ENCODE measurements around the gene GGA1.

The GGA1 gene

DNA sequence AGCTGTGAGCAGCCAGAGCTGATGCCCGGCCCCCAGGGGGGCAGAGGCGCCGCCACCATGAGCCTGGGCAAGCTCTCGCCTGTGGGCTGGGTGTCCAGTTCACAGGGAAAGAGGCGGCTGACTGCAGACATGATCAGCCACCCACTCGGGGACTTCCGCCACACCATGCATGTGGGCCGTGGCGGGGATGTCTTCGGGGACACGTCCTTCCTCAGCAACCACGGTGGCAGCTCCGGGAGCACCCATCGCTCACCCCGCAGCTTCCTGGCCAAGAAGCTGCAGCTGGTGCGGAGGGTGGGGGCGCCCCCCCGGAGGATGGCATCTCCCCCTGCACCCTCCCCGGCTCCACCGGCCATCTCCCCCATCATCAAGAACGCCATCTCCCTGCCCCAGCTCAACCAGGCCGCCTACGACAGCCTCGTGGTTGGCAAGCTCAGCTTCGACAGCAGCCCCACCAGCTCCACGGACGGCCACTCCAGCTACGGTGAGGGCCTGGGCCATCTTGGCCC lies 42.3 kb upstream of the GGA1 start:
- TF ChIP-seq EZH2 (IDR thresholded peaks at IDR 0.05; ENCODE audit: borderline replicate concordance, low read length) = no peak
- TF ChIP-seq, protein P1, sequence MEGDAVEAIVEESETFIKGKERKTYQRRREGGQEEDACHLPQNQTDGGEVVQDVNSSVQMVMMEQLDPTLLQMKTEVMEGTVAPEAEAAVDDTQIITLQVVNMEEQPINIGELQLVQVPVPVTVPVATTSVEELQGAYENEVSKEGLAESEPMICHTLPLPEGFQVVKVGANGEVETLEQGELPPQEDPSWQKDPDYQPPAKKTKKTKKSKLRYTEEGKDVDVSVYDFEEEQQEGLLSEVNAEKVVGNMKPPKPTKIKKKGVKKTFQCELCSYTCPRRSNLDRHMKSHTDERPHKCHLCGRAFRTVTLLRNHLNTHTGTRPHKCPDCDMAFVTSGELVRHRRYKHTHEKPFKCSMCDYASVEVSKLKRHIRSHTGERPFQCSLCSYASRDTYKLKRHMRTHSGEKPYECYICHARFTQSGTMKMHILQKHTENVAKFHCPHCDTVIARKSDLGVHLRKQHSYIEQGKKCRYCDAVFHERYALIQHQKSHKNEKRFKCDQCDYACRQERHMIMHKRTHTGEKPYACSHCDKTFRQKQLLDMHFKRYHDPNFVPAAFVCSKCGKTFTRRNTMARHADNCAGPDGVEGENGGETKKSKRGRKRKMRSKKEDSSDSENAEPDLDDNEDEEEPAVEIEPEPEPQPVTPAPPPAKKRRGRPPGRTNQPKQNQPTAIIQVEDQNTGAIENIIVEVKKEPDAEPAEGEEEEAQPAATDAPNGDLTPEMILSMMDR (IDR thresholded peaks at IDR 0.05; ENCODE audit: low read length) = no peak
- no peak overlapping the region for H3K4me3 ChIP-seq (ENCODE audit: low read depth, low read length, poor library complexity, severe bottlenecking)
- peaks cover 23% of the 10 kb centered on the region for H3K27me3 ChIP-seq (ENCODE audit: insufficient read depth, low read length)
- H3K4me2 ChIP-seq (ENCODE audit: low read length) = no peak overlapping the region
- H3K9me2 ChIP-seq (ENCODE audit: low read depth, low read length) = no peaks in the 10 kb centered on the region
- H3K9ac ChIP-seq (ENCODE audit: low read length) = no peak overlapping the region
- H3K9me3 ChIP-seq (ENCODE audit: low read length) = no peaks in the 10 kb centered on the region
- no peaks in the 10 kb centered on the region for H3K79me2 ChIP-seq (ENCODE audit: insufficient read depth, low read length)
- H3F3A ChIP-seq (ENCODE audit: insufficient read depth, low read length) = no peaks in the 10 kb centered on the region
- no peak overlapping the region for H2AFZ ChIP-seq (ENCODE audit: low read length)
- no peaks in the 10 kb centered on the region for H3K36me3 ChIP-seq (ENCODE audit: insufficient read depth, low read length)
- no peaks in the 10 kb centered on the region for H4K20me1 ChIP-seq (ENCODE audit: insufficient read depth, low read length)
- H3K27ac ChIP-seq (ENCODE audit: low read depth, low read length, poor library complexity, severe bottlenecking) = no peak overlapping the region
- H3K4me1 ChIP-seq (ENCODE audit: insufficient read depth, low read length, severe bottlenecking) = no peaks in the 10 kb centered on the region

DNA sequence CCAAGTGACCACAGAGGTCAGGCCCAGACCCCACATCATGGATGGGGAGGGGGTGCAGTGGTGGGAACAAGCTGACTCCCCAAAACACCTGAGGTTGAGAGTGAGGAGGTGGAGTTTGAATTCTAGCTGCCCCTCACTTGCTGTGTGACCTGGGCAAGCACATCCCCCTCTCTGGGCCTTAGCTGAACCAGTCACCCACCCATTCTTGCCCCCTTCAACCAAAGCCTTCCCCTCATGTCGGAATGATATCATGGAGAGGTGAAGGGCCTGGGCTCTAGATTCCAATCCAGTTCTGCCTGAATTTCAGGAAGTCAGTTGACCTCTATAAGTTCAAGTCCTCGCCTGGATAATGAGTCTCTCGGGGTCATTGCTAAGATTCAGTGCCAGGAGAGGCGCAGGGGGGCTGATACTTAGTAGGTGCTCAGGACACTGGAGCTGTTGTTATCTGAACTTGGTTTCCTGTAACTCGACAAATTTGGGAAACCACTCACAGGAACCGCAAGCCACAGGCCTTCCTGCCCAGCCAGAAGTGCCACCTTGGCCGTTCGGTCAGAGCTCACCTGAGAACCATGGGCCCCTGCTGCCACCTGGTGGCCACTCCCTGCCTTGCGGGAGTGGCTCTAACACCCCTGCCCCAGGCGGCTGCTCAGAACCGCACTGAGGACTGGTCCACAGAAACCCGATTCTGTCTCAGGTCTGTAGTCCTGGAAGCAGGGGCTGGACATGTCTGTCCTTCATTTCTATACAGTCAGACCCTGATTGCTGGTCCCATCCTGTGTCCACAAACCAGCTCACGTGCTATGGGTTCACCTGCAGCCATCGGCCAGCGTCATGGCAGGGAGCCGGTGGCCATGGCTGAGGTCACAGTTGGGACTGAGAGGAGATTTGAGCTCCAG lies 41.5 kb upstream of the GGA1 start:
- Histone ChIP-seq H3F3A (ENCODE audit: insufficient read depth, low read length) (no peaks in the 10 kb centered on the region), H3K27ac (ENCODE audit: low read depth, low read length, poor library complexity, severe bottlenecking) (no peak overlapping the region), H3K4me2 (ENCODE audit: low read length) (no peak overlapping the region)

DNA sequence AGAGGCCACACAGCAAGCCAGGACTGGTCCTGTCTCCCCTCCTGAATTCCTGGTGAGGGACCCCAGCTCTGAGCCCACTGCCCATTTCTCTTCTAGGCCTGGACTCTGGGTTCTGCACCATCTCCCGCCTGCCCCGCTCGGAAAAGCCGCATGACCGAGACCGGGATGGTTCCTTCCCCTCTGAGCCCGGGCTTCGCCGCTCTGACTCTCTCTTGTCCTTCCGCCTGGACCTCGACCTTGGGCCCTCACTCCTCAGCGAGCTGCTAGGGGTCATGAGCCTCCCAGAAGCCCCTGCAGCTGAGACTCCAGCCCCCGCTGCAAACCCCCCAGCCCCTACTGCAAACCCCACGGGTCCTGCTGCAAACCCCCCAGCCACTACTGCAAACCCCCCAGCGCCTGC lies 40.6 kb upstream of the GGA1 start:
- Histone ChIP-seq H4K20me1 (ENCODE audit: insufficient read depth, low read length) (no peaks in the 10 kb centered on the region), H3K4me1 (ENCODE audit: insufficient read depth, low read length, severe bottlenecking) (no peaks in the 10 kb centered on the region), H3K79me2 (ENCODE audit: insufficient read depth, low read length) (no peaks in the 10 kb centered on the region), H2AFZ (ENCODE audit: low read length) (no peak overlapping the region), H3K27ac (ENCODE audit: low read depth, low read length, poor library complexity, severe bottlenecking) (no peak overlapping the region), H3K9me3 (ENCODE audit: low read length) (no peaks in the 10 kb centered on the region), H3F3A (ENCODE audit: insufficient read depth, low read length) (no peaks in the 10 kb centered on the region), H3K4me2 (ENCODE audit: low read length) (no peak overlapping the region), H3K9ac (ENCODE audit: low read length) (no peak overlapping the region), H3K27me3 (ENCODE audit: insufficient read depth, low read length) (peaks cover 21% of the 10 kb centered on the region), H3K4me3 (ENCODE audit: low read depth, low read length, poor library complexity, severe bottlenecking) (no peak overlapping the region), H3K36me3 (ENCODE audit: insufficient read depth, low read length) (no peaks in the 10 kb centered on the region), H3K9me2 (ENCODE audit: low read depth, low read length) (no peaks in the 10 kb centered on the region)
- no peak for TF ChIP-seq EZH2 (IDR thresholded peaks at IDR 0.05; ENCODE audit: borderline replicate concordance, low read length)
- TF ChIP-seq, protein P1 (IDR thresholded peaks at IDR 0.05; ENCODE audit: low read length) = no peak

More for the DNA sequence above, 41.5 kb upstream of the GGA1 start:
- H3K4me1 ChIP-seq (ENCODE audit: insufficient read depth, low read length, severe bottlenecking) = no peaks in the 10 kb centered on the region
- H4K20me1 ChIP-seq (ENCODE audit: insufficient read depth, low read length) = no peaks in the 10 kb centered on the region
- no peaks in the 10 kb centered on the region for H3K79me2 ChIP-seq (ENCODE audit: insufficient read depth, low read length)
- H3K36me3 ChIP-seq (ENCODE audit: insufficient read depth, low read length) = no peaks in the 10 kb centered on the region
- no peaks in the 10 kb centered on the region for H3K9me2 ChIP-seq (ENCODE audit: low read depth, low read length)
- no peaks in the 10 kb centered on the region for H3K9me3 ChIP-seq (ENCODE audit: low read length)
- H2AFZ ChIP-seq (ENCODE audit: low read length) = no peak overlapping the region
- peaks cover 21% of the 10 kb centered on the region for H3K27me3 ChIP-seq (ENCODE audit: insufficient read depth, low read length)
- H3K4me3 ChIP-seq (ENCODE audit: low read depth, low read length, poor library complexity, severe bottlenecking) = no peak overlapping the region
- H3K9ac ChIP-seq (ENCODE audit: low read length) = no peak overlapping the region
- TF ChIP-seq, protein P1 (IDR thresholded peaks at IDR 0.05; ENCODE audit: low read length) = peak; percentile 92
- no peak for TF ChIP-seq EZH2 (IDR thresholded peaks at IDR 0.05; ENCODE audit: borderline replicate concordance, low read length)

All from OCI-LY1 (cell line).